Activated T-cell treated with anti-CD3 and anti-CD28 coated beads, Interleukin-2, amount 50 U/mL, for 72 hours (primary cell): ENCODE measurements around the gene PTEN. TPM values are rescaled to one million over a fixed set of nuclear protein-coding genes. Genes with fewer than 3 reads are reported as not detected.
A peak's percentile ranks its signal among the peaks of the same experiment; 100 is the strongest.
"Not testable (repeated sequence)": the region's sequence is repeated elsewhere in the genome, so short reads cannot be mapped to it uniquely, and the experiment has no call there.

Source experiments
- ATAC-seq, 2 donors: fragments of 150-1000 bp; cut with Tn5 transposase; replicated peaks in 1 of 2; 2 replicates each; pipeline ENCODE4 v1.10.0; 2021; ENCODE audit warnings: moderate library complexity in 2 of 2, mild to moderate bottlenecking in 1 of 2
- DNase-seq, 2 donors: peaks; one replicate each; pipeline ENCODE4 v3.0.0; 2021 to 2022; ENCODE audit warnings: mixed read lengths in 1 of 2
- H3K27ac Mint-ChIP-seq: one replicate; pipeline ENCODE4 v1.8.0; 2022; ENCODE audit warnings: mild to moderate bottlenecking, moderate library complexity, mixed read lengths
- H3K27me3 Mint-ChIP-seq: one replicate; pipeline ENCODE4 v1.8.0; 2022; ENCODE audit warnings: low read depth, mixed read lengths
- H3K36me3 Mint-ChIP-seq, 2 donors: one replicate each; pipeline ENCODE4 v1.8.0; 2022; ENCODE audit warnings: mixed read lengths in 2 of 2, mild to moderate bottlenecking in 1 of 2; ENCODE audit not compliant: insufficient read depth in 2 of 2
- H3K4me1 Mint-ChIP-seq: one replicate; pipeline ENCODE4 v1.8.0; 2022; ENCODE audit warnings: low read depth, mixed read lengths
- H3K4me3 Mint-ChIP-seq, 2 donors: one replicate each; pipeline ENCODE4 v1.8.0; 2022; ENCODE audit warnings: mild to moderate bottlenecking in 2 of 2, mixed read lengths in 2 of 2, moderate library complexity in 2 of 2
- H3K9me3 Mint-ChIP-seq, 2 donors: one replicate each; pipeline ENCODE4 v1.8.0; 2022; ENCODE audit warnings: mixed read lengths in 2 of 2
- total RNA-seq, 2 donors: library from RNA; stranded (reverse); gene quantifications; one replicate each; pipeline ENCODE4 v1.2.3, GENCODE V29; 2022

Gene PTEN
- total RNA-seq, 2 donors from 2014 or later: 64.9 to 71.6 TPM

- H3K36me3 Mint-ChIP-seq: no peaks in the 10 kb centered on the region
- H3K27ac Mint-ChIP-seq: no peak overlapping the region
- DNase-seq (no peak), ATAC-seq (no peak)
- peaks cover 7% of the 10 kb centered on the region for H3K4me1 Mint-ChIP-seq
- no peak overlapping the region for H3K4me3 Mint-ChIP-seq
- no peaks in the 10 kb centered on the region for H3K27me3 Mint-ChIP-seq
- H3K9me3 Mint-ChIP-seq: peaks cover 0 to 2% of the 10 kb centered on the region in 2 donors
These were observed 11.3 kb upstream of the PTEN start for GRCh38 chr10:87852089-87852488.

- not testable (repeated sequence) for DNase-seq, H3K4me3 Mint-ChIP-seq, H3K4me1 Mint-ChIP-seq, H3K36me3 Mint-ChIP-seq, H3K27me3 Mint-ChIP-seq, ATAC-seq, H3K9me3 Mint-ChIP-seq, H3K27ac Mint-ChIP-seq
These were observed 8.2 kb upstream of the PTEN start for GRCh38 chr10:87855247-87855646.

GRCh38 chr10:87855665-87856064 lies 7.8 kb upstream of the PTEN start:
- H3K27ac Mint-ChIP-seq, H3K9me3 Mint-ChIP-seq, H3K4me3 Mint-ChIP-seq, H3K27me3 Mint-ChIP-seq, H3K36me3 Mint-ChIP-seq, ATAC-seq, DNase-seq: not testable (repeated sequence)
- H3K4me1 Mint-ChIP-seq: peaks cover 13% of the 10 kb centered on the region

- Mint-ChIP-seq H3K4me1 (peaks cover 21% of the 10 kb centered on the region), H3K4me3 (peak overlapping the region in 1 of 2 donors; percentile 15), H3K27me3 (no peaks in the 10 kb centered on the region), H3K36me3 (peaks cover 11 to 12% of the 10 kb centered on the region in 2 donors), H3K27ac (no peak overlapping the region), H3K9me3 (peaks cover 0 to 2% of the 10 kb centered on the region in 2 donors)
- DNase-seq: no peak
- ATAC-seq: no peak
These were observed 3.1 kb upstream of the PTEN start for GRCh38 chr10:87860156-87860795.

- Mint-ChIP-seq H3K9me3 (no peaks in the 10 kb centered on the region), H3K27ac (no peak overlapping the region), H3K4me1 (peaks cover 28% of the 10 kb centered on the region), H3K36me3 (peaks cover 15 to 16% of the 10 kb centered on the region in 2 donors), H3K27me3 (no peaks in the 10 kb centered on the region), H3K4me3 (peak overlapping the region; percentile 92 to 95)
- ATAC-seq: no peak
- no peak for DNase-seq
These were observed 2.5 kb upstream of the PTEN start for GRCh38 chr10:87860816-87861403.

GRCh38 chr10:87861566-87861952 lies 1.9 kb upstream of the PTEN start:
- Mint-ChIP-seq H3K4me1 (peaks cover 30% of the 10 kb centered on the region), H3K27ac (peak overlapping the region; percentile 89), H3K27me3 (no peaks in the 10 kb centered on the region), H3K9me3 (no peaks in the 10 kb centered on the region), H3K36me3 (peaks cover 15 to 19% of the 10 kb centered on the region in 2 donors), H3K4me3 (peak overlapping the region; percentile 92 to 95)
- peak; percentile 36 to 40 for DNase-seq
- ATAC-seq: peak in 1 of 2 donors; percentile 0

- Mint-ChIP-seq H3K36me3 (peaks cover 17 to 23% of the 10 kb centered on the region in 2 donors), H3K9me3 (no peaks in the 10 kb centered on the region), H3K4me3 (peak overlapping the region; percentile 92 to 95), H3K27ac (peak overlapping the region; percentile 89), H3K27me3 (no peaks in the 10 kb centered on the region), H3K4me1 (peaks cover 36% of the 10 kb centered on the region)
- ATAC-seq: peak; percentile 61 to 69
- DNase-seq: peak; percentile 94 to 95
These were observed 1.3 kb upstream of the PTEN start for GRCh38 chr10:87861953-87862678.

GRCh38 chr10:87862679-87863052 lies 759 bp upstream of the PTEN start:
- DNase-seq: peak in 1 of 2 donors; percentile 82
- H3K4me3 Mint-ChIP-seq: peak overlapping the region; percentile 92 to 95
- peaks cover 17 to 23% of the 10 kb centered on the region in 2 donors for H3K36me3 Mint-ChIP-seq
- H3K4me1 Mint-ChIP-seq: peaks cover 41% of the 10 kb centered on the region
- peak; percentile 50 to 57 for ATAC-seq
- H3K27me3 Mint-ChIP-seq: no peaks in the 10 kb centered on the region
- H3K27ac Mint-ChIP-seq: peak overlapping the region; percentile 89
- H3K9me3 Mint-ChIP-seq: no peaks in the 10 kb centered on the region

- H3K9me3 Mint-ChIP-seq, H3K27me3 Mint-ChIP-seq: not testable (repeated sequence)
- H3K27ac Mint-ChIP-seq: peak overlapping the region; percentile 88
- peak overlapping the region; percentile 92 to 100 for H3K4me3 Mint-ChIP-seq
- H3K4me1 Mint-ChIP-seq: peaks cover 53% of the 10 kb centered on the region
- ATAC-seq (peak; percentile 2), DNase-seq (peak; percentile 44 to 46)
- H3K36me3 Mint-ChIP-seq: peaks cover 17 to 25% of the 10 kb centered on the region in 2 donors
These were observed 598 bp downstream of the PTEN start for GRCh38 chr10:87863951-87864495.

- ATAC-seq (no peak), DNase-seq (no peak)
- Mint-ChIP-seq H3K27me3 (no peaks in the 10 kb centered on the region), H3K36me3 (peaks cover 17 to 25% of the 10 kb centered on the region in 2 donors), H3K9me3 (no peaks in the 10 kb centered on the region), H3K4me1 (peaks cover 57% of the 10 kb centered on the region), H3K27ac (peak overlapping the region; percentile 88), H3K4me3 (peak overlapping the region; percentile 92 to 100)
These were observed 1.2 kb downstream of the PTEN start for GRCh38 chr10:87864496-87865059.

- ATAC-seq (no peak), DNase-seq (no peak)
- peak overlapping the region; percentile 92 to 100 for H3K4me3 Mint-ChIP-seq
- H3K27ac Mint-ChIP-seq: peak overlapping the region; percentile 88
- peaks cover 55% of the 10 kb centered on the region for H3K4me1 Mint-ChIP-seq
- no peaks in the 10 kb centered on the region for H3K27me3 Mint-ChIP-seq
- peaks cover 17 to 25% of the 10 kb centered on the region in 2 donors for H3K36me3 Mint-ChIP-seq
- no peaks in the 10 kb centered on the region for H3K9me3 Mint-ChIP-seq
These were observed 1.9 kb downstream of the PTEN start for GRCh38 chr10:87865241-87865881.

GRCh38 chr10:87866412-87866974 lies 3.1 kb downstream of the PTEN start:
- no peaks in the 10 kb centered on the region for H3K9me3 Mint-ChIP-seq
- no peak for DNase-seq
- H3K27ac Mint-ChIP-seq: peak overlapping the region; percentile 80
- no peaks in the 10 kb centered on the region for H3K27me3 Mint-ChIP-seq
- peak overlapping the region; percentile 92 to 100 for H3K4me3 Mint-ChIP-seq
- peaks cover 55% of the 10 kb centered on the region for H3K4me1 Mint-ChIP-seq
- peaks cover 17 to 25% of the 10 kb centered on the region in 2 donors for H3K36me3 Mint-ChIP-seq
- ATAC-seq: no peak
